ENCODE data around the gene RAX. TPM values are rescaled to one million over a fixed set of nuclear protein-coding genes. Genes with fewer than 3 reads are reported as not detected.

The RAX gene
- total and polyA plus RNA-seq, 10 of the 15 experiments (the other 5 are each of a cell fraction or from before 2014, with no cell fraction given): not detected

DNA sequence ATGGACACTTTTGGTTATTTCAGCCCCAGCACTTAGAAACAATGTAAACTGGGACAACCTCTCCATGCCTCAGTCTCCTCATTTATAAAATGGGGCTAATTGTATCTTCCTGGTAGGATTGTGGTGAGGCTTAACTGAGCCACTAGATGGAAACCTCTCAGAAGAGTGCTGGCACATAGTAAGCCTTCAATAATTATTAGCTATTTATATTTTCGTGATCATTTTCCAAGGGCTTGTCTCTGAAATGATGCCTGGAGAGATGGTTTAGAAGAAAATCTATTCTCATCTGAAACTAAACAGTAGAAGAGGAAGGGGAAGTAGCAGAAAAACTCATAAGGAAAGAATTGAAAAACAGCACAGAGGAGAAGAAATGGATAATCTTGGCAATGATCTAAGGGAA is 6.8 kb downstream of the RAX start:
- DNase-seq (ENCODE audit: low read depth, low spot score): no peak
- no peak for ATAC-seq
- no peaks in the 10 kb centered on the region for H4K20me1 ChIP-seq (ENCODE audit: control insufficient read depth, insufficient read depth)
- H3K27me3 ChIP-seq (replicated peaks in 1 of 2; ENCODE audit: control insufficient read depth in 2 of 2, insufficient read depth in 2 of 2, low read length in 1 of 2): peaks cover 10 to 43% of the 10 kb centered on the region in 2 experiments
- no peak overlapping the region for H3K27ac ChIP-seq (ENCODE audit: control insufficient read depth, insufficient read depth)
- ChIA-PET POLR2A (no interaction called here), CTCF (interaction anchor here (0.9 to 1.3 kb wide), 2 partner anchors 18 to 137 kb away, joined by 4 read pairs; no protein-coding TSS in a partner anchor), RAD21 (ENCODE audit: unreplicated experiment) (no interaction called here), SMC1A (ENCODE audit: uncharacterized antibody, unreplicated experiment) (no interaction called here)
- no peaks in the 10 kb centered on the region for H3K9me3 ChIP-seq (replicated peaks; ENCODE audit: control insufficient read depth, insufficient read depth, low read length)
- no peaks in the 10 kb centered on the region for H3K79me2 ChIP-seq (ENCODE audit: control insufficient read depth, insufficient read depth, low read length)
- intact Hi-C loops (cut with micrococcal nuclease; ENCODE audit: unreplicated experiment): no loop called here
- no peak overlapping the region for H3K4me2 ChIP-seq (ENCODE audit: control insufficient read depth, insufficient read depth)
- H3K4me1 ChIP-seq (ENCODE audit: control insufficient read depth, insufficient read depth, low read length): no peaks in the 10 kb centered on the region
- no TSS peak for BruUV-seq (replicated peaks)
- H3K9ac ChIP-seq (ENCODE audit: control insufficient read depth, insufficient read depth, low read length): no peak overlapping the region
- H2AFZ ChIP-seq (ENCODE audit: control insufficient read depth, low read depth, low read length): no peak overlapping the region
- H3K4me3 ChIP-seq: no peak overlapping the region
- TF ChIP-seq, protein P1, sequence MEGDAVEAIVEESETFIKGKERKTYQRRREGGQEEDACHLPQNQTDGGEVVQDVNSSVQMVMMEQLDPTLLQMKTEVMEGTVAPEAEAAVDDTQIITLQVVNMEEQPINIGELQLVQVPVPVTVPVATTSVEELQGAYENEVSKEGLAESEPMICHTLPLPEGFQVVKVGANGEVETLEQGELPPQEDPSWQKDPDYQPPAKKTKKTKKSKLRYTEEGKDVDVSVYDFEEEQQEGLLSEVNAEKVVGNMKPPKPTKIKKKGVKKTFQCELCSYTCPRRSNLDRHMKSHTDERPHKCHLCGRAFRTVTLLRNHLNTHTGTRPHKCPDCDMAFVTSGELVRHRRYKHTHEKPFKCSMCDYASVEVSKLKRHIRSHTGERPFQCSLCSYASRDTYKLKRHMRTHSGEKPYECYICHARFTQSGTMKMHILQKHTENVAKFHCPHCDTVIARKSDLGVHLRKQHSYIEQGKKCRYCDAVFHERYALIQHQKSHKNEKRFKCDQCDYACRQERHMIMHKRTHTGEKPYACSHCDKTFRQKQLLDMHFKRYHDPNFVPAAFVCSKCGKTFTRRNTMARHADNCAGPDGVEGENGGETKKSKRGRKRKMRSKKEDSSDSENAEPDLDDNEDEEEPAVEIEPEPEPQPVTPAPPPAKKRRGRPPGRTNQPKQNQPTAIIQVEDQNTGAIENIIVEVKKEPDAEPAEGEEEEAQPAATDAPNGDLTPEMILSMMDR (IDR thresholded peaks at IDR 0.05 in 2 of 3, conservative IDR thresholded peaks at IDR 0.05 in 1 of 3; ENCODE audit: control insufficient read depth in 2 of 3, extremely low read depth in 1 of 3, insufficient read depth in 1 of 3, low read depth in 3 of 3, low read length in 3 of 3): no peak
- TF ChIP-seq SUZ12 (IDR thresholded peaks at IDR 0.05; ENCODE audit: unreplicated experiment) (no peak), STAT1 (conservative IDR thresholded peaks at IDR 0.05) (no peak), MXI1 (IDR thresholded peaks at IDR 0.05; ENCODE audit: low read depth, low read length) (no peak), POLR2AphosphoS5 (IDR thresholded peaks at IDR 0.05; ENCODE audit: low read length) (no peak), ZNF274 (IDR thresholded peaks at IDR 0.05; ENCODE audit: insufficient read depth, insufficient read length) (no peak), SIX5 (IDR thresholded peaks at IDR 0.05; ENCODE audit: low read depth, low read length, severe bottlenecking) (no peak), IKZF2 (IDR thresholded peaks at IDR 0.05) (no peak), MEF2B (IDR thresholded peaks at IDR 0.05; ENCODE audit: partially characterized antibody, poor library complexity, severe bottlenecking) (no peak), GATAD2B (conservative IDR thresholded peaks at IDR 0.05; ENCODE audit: low read depth) (no peak), EGR1 (IDR thresholded peaks at IDR 0.05; ENCODE audit: borderline replicate concordance in 1 of 2, low read depth in 2 of 2, low read length in 2 of 2) (no peak), CBFB (IDR thresholded peaks at IDR 0.05; ENCODE audit: low read depth) (no peak)
- TF ChIP-seq, protein P2, sequence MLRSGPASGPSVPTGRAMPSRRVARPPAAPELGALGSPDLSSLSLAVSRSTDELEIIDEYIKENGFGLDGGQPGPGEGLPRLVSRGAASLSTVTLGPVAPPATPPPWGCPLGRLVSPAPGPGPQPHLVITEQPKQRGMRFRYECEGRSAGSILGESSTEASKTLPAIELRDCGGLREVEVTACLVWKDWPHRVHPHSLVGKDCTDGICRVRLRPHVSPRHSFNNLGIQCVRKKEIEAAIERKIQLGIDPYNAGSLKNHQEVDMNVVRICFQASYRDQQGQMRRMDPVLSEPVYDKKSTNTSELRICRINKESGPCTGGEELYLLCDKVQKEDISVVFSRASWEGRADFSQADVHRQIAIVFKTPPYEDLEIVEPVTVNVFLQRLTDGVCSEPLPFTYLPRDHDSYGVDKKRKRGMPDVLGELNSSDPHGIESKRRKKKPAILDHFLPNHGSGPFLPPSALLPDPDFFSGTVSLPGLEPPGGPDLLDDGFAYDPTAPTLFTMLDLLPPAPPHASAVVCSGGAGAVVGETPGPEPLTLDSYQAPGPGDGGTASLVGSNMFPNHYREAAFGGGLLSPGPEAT (IDR thresholded peaks at IDR 0.05; ENCODE audit: low read depth): no peak
- TF ChIP-seq, protein P3, sequence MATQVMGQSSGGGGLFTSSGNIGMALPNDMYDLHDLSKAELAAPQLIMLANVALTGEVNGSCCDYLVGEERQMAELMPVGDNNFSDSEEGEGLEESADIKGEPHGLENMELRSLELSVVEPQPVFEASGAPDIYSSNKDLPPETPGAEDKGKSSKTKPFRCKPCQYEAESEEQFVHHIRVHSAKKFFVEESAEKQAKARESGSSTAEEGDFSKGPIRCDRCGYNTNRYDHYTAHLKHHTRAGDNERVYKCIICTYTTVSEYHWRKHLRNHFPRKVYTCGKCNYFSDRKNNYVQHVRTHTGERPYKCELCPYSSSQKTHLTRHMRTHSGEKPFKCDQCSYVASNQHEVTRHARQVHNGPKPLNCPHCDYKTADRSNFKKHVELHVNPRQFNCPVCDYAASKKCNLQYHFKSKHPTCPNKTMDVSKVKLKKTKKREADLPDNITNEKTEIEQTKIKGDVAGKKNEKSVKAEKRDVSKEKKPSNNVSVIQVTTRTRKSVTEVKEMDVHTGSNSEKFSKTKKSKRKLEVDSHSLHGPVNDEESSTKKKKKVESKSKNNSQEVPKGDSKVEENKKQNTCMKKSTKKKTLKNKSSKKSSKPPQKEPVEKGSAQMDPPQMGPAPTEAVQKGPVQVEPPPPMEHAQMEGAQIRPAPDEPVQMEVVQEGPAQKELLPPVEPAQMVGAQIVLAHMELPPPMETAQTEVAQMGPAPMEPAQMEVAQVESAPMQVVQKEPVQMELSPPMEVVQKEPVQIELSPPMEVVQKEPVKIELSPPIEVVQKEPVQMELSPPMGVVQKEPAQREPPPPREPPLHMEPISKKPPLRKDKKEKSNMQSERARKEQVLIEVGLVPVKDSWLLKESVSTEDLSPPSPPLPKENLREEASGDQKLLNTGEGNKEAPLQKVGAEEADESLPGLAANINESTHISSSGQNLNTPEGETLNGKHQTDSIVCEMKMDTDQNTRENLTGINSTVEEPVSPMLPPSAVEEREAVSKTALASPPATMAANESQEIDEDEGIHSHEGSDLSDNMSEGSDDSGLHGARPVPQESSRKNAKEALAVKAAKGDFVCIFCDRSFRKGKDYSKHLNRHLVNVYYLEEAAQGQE (IDR thresholded peaks at IDR 0.05; ENCODE audit: low read depth, low read length): no peak
- no peaks in the 10 kb centered on the region for H3K36me3 ChIP-seq (ENCODE audit: control insufficient read depth in 2 of 2, insufficient read depth in 2 of 2, low read length in 1 of 2)
- WGBS (ENCODE audit: insufficient coverage, insufficient replicate concordance, low lambda C conversion rate, missing lambda C conversion rate): 0% methylated on average over 1 of the region's 1 CpG
- no peak for FAIRE-seq
- in situ Hi-C loops (cut with MboI): no loop called here
